ENCODE data around the gene UST. TPM values are rescaled to one million over a fixed set of nuclear protein-coding genes. Genes with fewer than 3 reads are reported as not detected.

The UST gene
- total RNA-seq, 1 donor = 36.1 TPM

DNA sequence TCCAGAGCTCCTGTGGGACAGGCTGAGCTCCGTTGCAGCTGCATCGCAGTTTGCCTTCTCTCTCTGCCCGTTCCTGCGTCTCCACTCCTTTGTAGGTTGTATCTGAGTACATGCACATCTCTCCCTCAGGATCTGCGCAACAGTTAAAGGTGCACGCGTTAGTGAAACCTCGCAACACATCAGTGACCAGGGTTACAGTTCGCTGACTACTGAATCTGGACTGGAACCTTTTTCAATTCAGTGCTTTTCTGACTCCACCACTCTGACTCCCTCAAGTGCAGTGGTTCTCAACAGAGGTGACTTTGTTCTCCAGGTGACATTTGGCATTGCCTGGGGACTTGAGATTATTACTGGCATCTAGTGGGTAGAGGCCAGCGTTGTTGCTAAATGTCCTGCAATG, 44.0 kb downstream of the UST start:
- DNase-seq (ENCODE audit: low read depth) = no peak
- TF ChIP-seq, protein P1, sequence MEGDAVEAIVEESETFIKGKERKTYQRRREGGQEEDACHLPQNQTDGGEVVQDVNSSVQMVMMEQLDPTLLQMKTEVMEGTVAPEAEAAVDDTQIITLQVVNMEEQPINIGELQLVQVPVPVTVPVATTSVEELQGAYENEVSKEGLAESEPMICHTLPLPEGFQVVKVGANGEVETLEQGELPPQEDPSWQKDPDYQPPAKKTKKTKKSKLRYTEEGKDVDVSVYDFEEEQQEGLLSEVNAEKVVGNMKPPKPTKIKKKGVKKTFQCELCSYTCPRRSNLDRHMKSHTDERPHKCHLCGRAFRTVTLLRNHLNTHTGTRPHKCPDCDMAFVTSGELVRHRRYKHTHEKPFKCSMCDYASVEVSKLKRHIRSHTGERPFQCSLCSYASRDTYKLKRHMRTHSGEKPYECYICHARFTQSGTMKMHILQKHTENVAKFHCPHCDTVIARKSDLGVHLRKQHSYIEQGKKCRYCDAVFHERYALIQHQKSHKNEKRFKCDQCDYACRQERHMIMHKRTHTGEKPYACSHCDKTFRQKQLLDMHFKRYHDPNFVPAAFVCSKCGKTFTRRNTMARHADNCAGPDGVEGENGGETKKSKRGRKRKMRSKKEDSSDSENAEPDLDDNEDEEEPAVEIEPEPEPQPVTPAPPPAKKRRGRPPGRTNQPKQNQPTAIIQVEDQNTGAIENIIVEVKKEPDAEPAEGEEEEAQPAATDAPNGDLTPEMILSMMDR (IDR thresholded peaks at IDR 0.05; ENCODE audit: insufficient read depth, low read length) = no peak
- H3K4me3 ChIP-seq (ENCODE audit: low read depth, low read length) = no peak overlapping the region

DNA sequence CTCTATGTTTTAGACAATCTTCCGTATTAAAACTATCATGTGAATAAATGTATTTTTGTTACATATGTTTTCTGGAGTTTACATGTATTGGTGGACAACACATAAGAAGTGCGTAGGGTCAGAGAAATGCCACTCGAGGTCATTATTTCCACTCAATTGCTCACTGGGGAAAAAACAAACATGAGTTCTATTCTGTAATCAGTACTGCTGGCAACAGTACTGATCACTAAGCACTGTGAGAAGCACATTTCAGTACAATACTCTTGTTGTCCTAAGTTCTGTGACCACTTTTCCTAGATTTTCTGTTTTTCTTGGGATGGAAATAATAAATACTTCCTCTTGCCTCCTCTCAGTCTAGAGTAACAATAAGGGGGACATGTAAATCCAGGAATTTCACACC, 44.5 kb downstream of the UST start:
- TF ChIP-seq, protein P1 (IDR thresholded peaks at IDR 0.05; ENCODE audit: insufficient read depth, low read length) = no peak
- DNase-seq (ENCODE audit: low read depth) = no peak
- H3K4me3 ChIP-seq (ENCODE audit: low read depth, low read length) = no peak overlapping the region

DNA sequence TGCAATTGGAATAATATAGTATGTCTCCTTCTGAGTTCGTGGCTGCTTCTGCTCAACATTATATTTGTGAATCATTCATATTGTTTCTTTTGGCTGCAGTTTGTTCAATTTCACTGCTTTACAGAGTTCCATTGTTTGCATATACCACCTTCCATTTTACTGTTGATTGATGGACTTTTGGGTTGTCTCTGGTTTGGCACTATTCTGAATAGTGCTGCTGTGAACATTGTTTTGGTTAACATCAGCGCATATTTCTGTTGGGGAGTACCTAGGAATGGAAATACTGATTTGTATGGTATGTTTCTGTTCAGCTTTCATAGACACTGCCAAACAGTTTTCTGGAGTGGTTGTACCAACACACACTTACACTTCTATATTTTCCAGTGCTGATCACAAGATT, 46.9 kb downstream of the UST start:
- TF ChIP-seq, protein P1 (IDR thresholded peaks at IDR 0.05; ENCODE audit: insufficient read depth, low read length) = no peak
- no peak overlapping the region for H3K4me3 ChIP-seq (ENCODE audit: low read depth, low read length)
- peak; percentile 81 for DNase-seq (ENCODE audit: low read depth)

DNA sequence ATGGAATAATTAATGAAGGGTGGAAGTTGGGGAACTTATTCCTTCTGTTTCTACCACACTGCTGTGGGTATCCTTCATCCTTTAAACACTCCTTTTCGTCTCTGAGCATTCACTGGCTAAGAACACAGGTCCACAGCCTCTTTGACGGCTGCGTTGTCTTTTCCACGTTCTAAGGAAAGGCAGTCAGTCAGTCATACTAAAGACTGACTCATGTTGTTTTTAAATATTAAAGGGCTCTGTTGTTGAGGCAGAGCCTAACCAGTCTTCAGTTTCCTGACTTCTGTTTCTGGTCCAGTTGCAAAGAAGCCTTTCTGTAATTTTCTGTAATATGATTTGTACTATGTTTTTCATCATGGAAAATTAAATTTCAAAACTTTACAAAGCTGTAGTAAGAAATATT, 48.0 kb downstream of the UST start:
- TF ChIP-seq, protein P1 (IDR thresholded peaks at IDR 0.05; ENCODE audit: insufficient read depth, low read length) = no peak
- no peak overlapping the region for H3K4me3 ChIP-seq (ENCODE audit: low read depth, low read length)
- DNase-seq (ENCODE audit: low read depth) = no peak

DNA sequence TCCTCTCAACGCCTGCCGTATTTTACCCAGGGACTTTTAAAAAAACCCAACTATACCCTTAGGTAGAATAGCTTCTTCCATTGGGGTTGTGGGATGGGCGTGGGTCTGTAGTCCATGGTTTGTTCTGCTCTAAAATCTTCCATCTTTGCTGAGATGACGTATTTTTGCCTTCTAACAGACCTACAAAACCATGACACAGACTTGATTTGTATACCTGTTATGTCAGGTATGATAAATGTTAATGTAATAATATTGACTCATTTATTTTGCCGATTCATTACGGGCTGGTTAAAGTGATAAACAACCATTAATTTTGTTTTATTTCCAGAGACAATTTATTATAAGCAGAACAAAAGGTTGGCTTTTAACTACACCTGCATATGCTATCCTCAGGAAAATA, 48.7 kb downstream of the UST start:
- TF ChIP-seq, protein P1 (IDR thresholded peaks at IDR 0.05; ENCODE audit: insufficient read depth, low read length) = no peak
- H3K4me3 ChIP-seq (ENCODE audit: low read depth, low read length) = no peak overlapping the region
- no peak for DNase-seq (ENCODE audit: low read depth)

DNA sequence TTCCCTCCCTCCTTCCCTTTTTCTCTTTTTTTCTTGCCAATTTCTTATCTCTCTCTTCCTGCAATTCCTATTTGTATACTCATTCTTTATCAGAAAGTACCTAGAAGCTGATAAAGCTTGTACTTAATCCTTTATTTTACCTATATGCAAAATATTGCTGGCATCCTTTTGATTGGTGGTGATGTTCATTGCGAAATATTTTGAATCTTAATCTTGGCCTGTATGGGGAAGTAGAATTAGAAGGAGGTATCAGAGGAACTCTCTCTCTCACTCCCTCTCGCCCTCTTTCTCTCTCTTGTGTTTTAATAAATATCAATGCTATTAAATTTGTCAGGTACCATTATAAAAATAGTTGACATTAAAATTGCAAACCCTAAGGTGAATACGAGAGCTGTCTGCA, 52.8 kb downstream of the UST start:
- TF ChIP-seq, protein P1 (IDR thresholded peaks at IDR 0.05; ENCODE audit: insufficient read depth, low read length) = no peak
- H3K4me3 ChIP-seq (ENCODE audit: low read depth, low read length) = no peak overlapping the region
- DNase-seq (ENCODE audit: low read depth) = no peak

DNA sequence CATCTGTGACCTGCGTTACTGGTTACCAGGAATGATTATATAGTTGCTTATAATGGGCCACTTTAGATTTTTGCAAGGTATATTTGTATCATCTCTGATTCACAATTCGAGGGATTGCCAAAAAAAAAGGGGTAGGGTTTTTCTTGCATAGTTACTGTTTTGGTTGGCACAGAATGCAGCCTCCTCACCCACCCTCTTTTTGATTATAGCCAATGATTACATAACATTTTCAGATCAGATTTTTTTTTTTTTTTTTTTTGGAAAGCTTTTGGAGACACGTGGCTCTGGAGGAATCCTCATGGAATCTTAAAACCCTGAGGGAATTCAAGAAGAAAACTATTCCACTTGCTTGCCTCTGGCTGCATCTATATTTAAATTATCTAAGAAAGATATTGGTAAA, 53.7 kb downstream of the UST start:
- TF ChIP-seq, protein P1 (IDR thresholded peaks at IDR 0.05; ENCODE audit: insufficient read depth, low read length) = no peak
- peak; percentile 95 for DNase-seq (ENCODE audit: low read depth)
- H3K4me3 ChIP-seq (ENCODE audit: low read depth, low read length) = no peak overlapping the region

Measured in fibroblast of the aortic adventitia (primary cell).